ENCODE data around the gene C15orf61.

The C15orf61 gene

DNA sequence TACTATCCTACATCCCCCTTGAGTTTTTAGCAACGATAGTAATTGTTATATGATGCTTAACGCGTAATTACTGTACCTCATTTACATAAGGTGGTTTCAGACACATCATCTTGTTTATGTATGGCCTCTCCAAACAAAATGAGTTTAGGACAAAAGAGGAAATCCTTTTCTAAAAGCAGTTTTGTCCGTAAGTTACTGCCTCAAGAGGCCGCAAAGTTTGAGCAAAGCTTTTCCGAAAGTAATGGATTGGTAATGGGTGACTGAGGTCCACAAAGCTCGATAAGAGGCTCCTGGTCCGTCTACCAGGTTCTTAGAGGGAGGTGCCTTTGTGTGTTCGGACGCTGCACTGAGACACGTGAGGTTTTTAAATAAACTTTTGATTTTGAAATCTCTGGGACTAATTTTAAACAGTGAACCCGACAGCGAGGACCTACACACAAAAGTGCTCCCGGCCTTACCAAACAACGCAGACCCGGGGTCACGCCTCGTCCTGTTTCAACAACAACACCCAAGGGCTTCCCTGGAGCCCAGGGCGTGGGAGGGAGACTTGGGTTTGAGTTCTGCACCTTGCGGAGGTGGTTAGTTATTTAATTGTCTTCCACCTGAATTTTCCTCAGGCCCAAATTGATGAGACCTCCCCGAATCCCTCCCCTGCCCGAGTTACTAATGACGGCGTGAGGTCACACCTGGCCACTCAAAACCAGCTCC is 456 bp upstream of the C15orf61 start:
- Histone ChIP-seq H3F3A (ENCODE audit: insufficient read depth, low read length) (peaks cover 16% of the 10 kb centered on the region; the same call in 1 of the 2 replicates), H2AFZ (ENCODE audit: low read length) (peak overlapping the region; percentile 96), H3K36me3 (replicated peaks; ENCODE audit: insufficient read depth, low read length) (no peaks in the 10 kb centered on the region), H3K4me2 (ENCODE audit: low read depth, low read length) (peak overlapping the region; percentile 60), H4K20me1 (ENCODE audit: insufficient read depth, low read length) (no peaks in the 10 kb centered on the region), H3K9ac (ENCODE audit: low read length) (peak overlapping the region; percentile 77), H3K9me2 (replicated peaks; ENCODE audit: insufficient read depth, low read length) (no peaks in the 10 kb centered on the region), H3K79me2 (ENCODE audit: low read length) (peaks cover 39% of the 10 kb centered on the region), H3K27me3 (replicated peaks; ENCODE audit: insufficient read depth, low read length) (no peaks in the 10 kb centered on the region), H3K4me1 (ENCODE audit: low read length) (peaks cover 10% of the 10 kb centered on the region; the same call in 1 of the 2 replicates), H3K27ac (ENCODE audit: low read length) (peak overlapping the region; percentile 83), H3K4me3 (ENCODE audit: low read length) (peak overlapping the region; percentile 83), H3K9me3 (replicated peaks; ENCODE audit: insufficient read depth, low read length) (no peaks in the 10 kb centered on the region)
- TF ChIP-seq, protein P1, sequence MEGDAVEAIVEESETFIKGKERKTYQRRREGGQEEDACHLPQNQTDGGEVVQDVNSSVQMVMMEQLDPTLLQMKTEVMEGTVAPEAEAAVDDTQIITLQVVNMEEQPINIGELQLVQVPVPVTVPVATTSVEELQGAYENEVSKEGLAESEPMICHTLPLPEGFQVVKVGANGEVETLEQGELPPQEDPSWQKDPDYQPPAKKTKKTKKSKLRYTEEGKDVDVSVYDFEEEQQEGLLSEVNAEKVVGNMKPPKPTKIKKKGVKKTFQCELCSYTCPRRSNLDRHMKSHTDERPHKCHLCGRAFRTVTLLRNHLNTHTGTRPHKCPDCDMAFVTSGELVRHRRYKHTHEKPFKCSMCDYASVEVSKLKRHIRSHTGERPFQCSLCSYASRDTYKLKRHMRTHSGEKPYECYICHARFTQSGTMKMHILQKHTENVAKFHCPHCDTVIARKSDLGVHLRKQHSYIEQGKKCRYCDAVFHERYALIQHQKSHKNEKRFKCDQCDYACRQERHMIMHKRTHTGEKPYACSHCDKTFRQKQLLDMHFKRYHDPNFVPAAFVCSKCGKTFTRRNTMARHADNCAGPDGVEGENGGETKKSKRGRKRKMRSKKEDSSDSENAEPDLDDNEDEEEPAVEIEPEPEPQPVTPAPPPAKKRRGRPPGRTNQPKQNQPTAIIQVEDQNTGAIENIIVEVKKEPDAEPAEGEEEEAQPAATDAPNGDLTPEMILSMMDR (IDR thresholded peaks at IDR 0.05; ENCODE audit: low read length), result no peak
- TF ChIP-seq EZH2phosphoT487 (IDR thresholded peaks at IDR 0.05; ENCODE audit: low read length) (no peak), EZH2 (optimal IDR thresholded peaks at IDR 0.05; ENCODE audit: low read depth, low read length) (no peak)
- DNase-seq, result no peak

DNA sequence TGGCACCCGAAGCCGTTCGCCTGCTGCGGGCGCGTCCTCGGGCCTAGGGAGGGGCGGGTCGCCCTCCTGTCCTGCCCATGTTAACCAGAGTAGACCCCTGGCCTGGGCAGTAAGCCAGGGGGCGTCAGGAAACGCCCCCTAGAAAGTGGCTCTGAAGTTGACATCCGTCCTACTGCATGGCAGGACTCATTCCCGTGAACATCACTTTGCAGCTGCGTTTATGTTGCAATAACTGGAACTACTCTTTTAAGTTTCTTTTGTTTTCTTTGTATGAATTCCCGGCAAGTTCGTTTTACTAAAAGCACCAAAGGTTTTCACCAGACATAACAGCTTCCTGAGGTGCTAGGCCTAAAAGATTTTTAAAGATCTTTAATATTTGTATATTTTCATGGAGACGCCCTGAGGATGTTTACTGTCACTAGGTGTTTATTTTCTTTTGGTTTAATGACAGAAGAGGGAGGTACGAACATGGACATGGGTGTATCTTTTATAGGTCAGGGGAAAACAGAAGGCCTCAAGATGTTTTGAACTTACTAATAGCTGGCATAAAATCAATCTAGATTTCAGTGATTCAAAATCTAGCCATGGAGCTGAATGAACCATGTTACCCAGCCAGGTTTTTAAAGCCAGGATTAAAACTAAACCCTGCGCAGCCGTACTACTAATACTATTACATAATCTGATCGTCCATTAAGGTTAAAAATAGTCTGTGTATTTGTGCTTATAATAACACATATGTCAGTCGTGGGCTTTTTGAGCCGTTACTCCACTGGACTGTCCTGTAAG is 1.0 kb downstream of the C15orf61 start:
- Histone ChIP-seq H3K27me3 (replicated peaks; ENCODE audit: insufficient read depth, low read length) (no peaks in the 10 kb centered on the region), H3K4me2 (ENCODE audit: low read depth, low read length) (peak overlapping the region; percentile 88), H3K27ac (ENCODE audit: low read length) (peak overlapping the region; percentile 93; the same call in 1 of the 2 replicates), H3K36me3 (replicated peaks; ENCODE audit: insufficient read depth, low read length) (no peaks in the 10 kb centered on the region; the same call in 1 of the 2 replicates), H3K9ac (ENCODE audit: low read length) (peak overlapping the region; percentile 98), H3K9me3 (replicated peaks; ENCODE audit: insufficient read depth, low read length) (no peaks in the 10 kb centered on the region), H3K4me1 (ENCODE audit: low read length) (peaks cover 10% of the 10 kb centered on the region; the same call in 1 of the 2 replicates), H3K9me2 (replicated peaks; ENCODE audit: insufficient read depth, low read length) (no peaks in the 10 kb centered on the region), H3K4me3 (ENCODE audit: low read length) (peak overlapping the region; percentile 89), H3F3A (ENCODE audit: insufficient read depth, low read length) (peaks cover 16% of the 10 kb centered on the region; the same call in 1 of the 2 replicates), H2AFZ (ENCODE audit: low read length) (peak overlapping the region; percentile 61), H3K79me2 (ENCODE audit: low read length) (peaks cover 48% of the 10 kb centered on the region), H4K20me1 (ENCODE audit: insufficient read depth, low read length) (no peaks in the 10 kb centered on the region)
- TF ChIP-seq, protein P1 (IDR thresholded peaks at IDR 0.05; ENCODE audit: low read length), result no peak
- TF ChIP-seq EZH2 (optimal IDR thresholded peaks at IDR 0.05; ENCODE audit: low read depth, low read length), result no peak
- no peak for TF ChIP-seq EZH2phosphoT487 (IDR thresholded peaks at IDR 0.05; ENCODE audit: low read length)
- peak; percentile 18 for DNase-seq

DNA sequence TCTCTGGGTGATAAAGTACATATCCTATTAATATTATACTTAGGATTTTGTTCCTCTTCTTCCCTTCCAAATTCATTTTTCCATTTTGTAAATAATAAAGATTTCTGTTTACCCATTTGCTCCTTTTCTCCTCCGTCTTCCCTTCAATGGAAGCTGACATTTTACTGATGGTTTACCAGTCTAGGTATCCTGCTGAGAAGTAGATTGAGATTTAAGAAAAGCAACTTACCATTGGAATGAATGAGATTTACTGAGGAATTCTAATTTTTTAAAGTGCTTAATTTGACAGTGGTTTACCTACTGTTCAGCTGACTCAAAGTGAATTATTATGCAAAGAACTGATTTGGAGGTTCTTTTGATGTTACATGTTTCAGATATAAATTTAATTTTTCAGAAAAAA is 2.4 kb downstream of the C15orf61 start:
- no peak overlapping the region for H3K9ac ChIP-seq (ENCODE audit: low read length)
- no peak overlapping the region for H3K4me3 ChIP-seq (ENCODE audit: low read length)
- peak overlapping the region; percentile 88 for H3K4me2 ChIP-seq (ENCODE audit: low read depth, low read length)
- no peaks in the 10 kb centered on the region for H3K9me3 ChIP-seq (replicated peaks; ENCODE audit: insufficient read depth, low read length)
- peaks cover 48% of the 10 kb centered on the region for H3K79me2 ChIP-seq (ENCODE audit: low read length)
- H3K4me1 ChIP-seq (ENCODE audit: low read length), result peaks cover 10% of the 10 kb centered on the region; the same call in 1 of the 2 replicates
- H4K20me1 ChIP-seq (ENCODE audit: insufficient read depth, low read length), result no peaks in the 10 kb centered on the region
- no peak for DNase-seq
- H3K36me3 ChIP-seq (replicated peaks; ENCODE audit: insufficient read depth, low read length), result no peaks in the 10 kb centered on the region; the same call in none of the 2 replicates
- no peaks in the 10 kb centered on the region for H3K27me3 ChIP-seq (replicated peaks; ENCODE audit: insufficient read depth, low read length)
- no peak overlapping the region for H3K27ac ChIP-seq (ENCODE audit: low read length)
- no peak overlapping the region for H2AFZ ChIP-seq (ENCODE audit: low read length)
- no peaks in the 10 kb centered on the region for H3K9me2 ChIP-seq (replicated peaks; ENCODE audit: insufficient read depth, low read length)
- peaks cover 16% of the 10 kb centered on the region; the same call in 1 of the 2 replicates for H3F3A ChIP-seq (ENCODE audit: insufficient read depth, low read length)
- no peak for TF ChIP-seq EZH2 (optimal IDR thresholded peaks at IDR 0.05; ENCODE audit: low read depth, low read length)
- no peak for TF ChIP-seq EZH2phosphoT487 (IDR thresholded peaks at IDR 0.05; ENCODE audit: low read length)
- TF ChIP-seq, protein P1 (IDR thresholded peaks at IDR 0.05; ENCODE audit: low read length), result no peak
